ENCODE results near the gene LAMA1. TPM values are rescaled to one million over a fixed set of nuclear protein-coding genes. Genes with fewer than 3 reads are reported as not detected.
A peak's percentile ranks its signal among the peaks of the same experiment; 100 is the strongest.

The LAMA1 gene
- total and polyA plus RNA-seq, 8 donors, result 0.31 to 1.7 (median 1.2) TPM; not detected in 5

DNA sequence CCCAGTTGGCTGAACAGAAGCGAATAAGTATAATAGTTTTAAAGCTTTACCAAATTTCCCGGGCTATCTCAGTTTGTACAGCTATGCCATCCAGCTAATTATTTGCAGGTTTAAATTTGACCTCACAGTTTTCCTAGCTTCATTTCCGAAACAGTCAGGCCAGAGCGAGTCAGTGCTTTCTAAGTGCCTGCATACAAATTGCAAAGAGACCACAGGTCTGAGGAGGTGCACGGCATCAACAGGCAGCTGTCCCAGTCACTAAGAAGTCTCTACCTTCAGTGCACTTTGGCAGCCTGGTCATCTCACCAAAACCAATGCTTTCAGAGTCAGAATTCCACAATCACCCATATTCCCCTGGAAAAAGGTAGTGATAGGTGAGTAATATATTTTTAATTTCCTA lies 51.9 kb downstream of the LAMA1 start:
- Histone ChIP-seq H3K27me3 (peaks cover 0 to 7% (median 0%) of the 10 kb centered on the region in 3 donors), H3K4me1 (peaks cover 0 to 12% (median 2%) of the 10 kb centered on the region in 4 donors), H3K9me3 (no peaks in the 10 kb centered on the region), H3K27ac (no peak overlapping the region), H3K36me3 (no peaks in the 10 kb centered on the region), H3K4me3 (no peak overlapping the region)
- intact Hi-C loops (cut with DNase I; ENCODE audit: low total_unique reads), result no loop called here
- WGBS, 5 donors, result 94 to 96% (median 95%) methylated on average over 5 of the region's 5 CpGs
- no peak for TF ChIP-seq POLR2A (IDR thresholded peaks at IDR 0.05)
- TF ChIP-seq, protein P1, sequence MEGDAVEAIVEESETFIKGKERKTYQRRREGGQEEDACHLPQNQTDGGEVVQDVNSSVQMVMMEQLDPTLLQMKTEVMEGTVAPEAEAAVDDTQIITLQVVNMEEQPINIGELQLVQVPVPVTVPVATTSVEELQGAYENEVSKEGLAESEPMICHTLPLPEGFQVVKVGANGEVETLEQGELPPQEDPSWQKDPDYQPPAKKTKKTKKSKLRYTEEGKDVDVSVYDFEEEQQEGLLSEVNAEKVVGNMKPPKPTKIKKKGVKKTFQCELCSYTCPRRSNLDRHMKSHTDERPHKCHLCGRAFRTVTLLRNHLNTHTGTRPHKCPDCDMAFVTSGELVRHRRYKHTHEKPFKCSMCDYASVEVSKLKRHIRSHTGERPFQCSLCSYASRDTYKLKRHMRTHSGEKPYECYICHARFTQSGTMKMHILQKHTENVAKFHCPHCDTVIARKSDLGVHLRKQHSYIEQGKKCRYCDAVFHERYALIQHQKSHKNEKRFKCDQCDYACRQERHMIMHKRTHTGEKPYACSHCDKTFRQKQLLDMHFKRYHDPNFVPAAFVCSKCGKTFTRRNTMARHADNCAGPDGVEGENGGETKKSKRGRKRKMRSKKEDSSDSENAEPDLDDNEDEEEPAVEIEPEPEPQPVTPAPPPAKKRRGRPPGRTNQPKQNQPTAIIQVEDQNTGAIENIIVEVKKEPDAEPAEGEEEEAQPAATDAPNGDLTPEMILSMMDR (IDR thresholded peaks at IDR 0.05), result no peak
- TF ChIP-seq POLR2AphosphoS5 (IDR thresholded peaks at IDR 0.05), result no peak
- TF ChIP-seq EP300 (IDR thresholded peaks at IDR 0.05), result no peak
- DNase-seq, result no peak

DNA sequence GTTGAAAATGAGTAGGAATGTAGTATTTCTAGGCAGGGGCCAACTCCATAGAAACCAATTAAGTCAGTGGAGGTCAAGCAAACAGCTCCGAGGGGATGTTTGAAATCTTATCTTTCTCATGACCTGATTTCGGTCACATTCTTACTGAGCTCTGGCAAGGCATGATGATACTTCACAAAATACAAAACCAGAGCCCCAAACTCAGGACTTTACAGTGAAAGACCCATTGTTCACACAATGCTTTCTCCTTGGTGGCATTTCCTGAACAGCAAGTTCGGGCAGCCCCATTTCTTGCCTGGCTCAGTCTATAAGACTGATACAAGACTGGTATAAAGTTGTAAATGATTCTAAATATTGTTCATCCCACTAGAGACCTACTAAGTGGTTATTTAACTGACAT lies 53.3 kb downstream of the LAMA1 start:
- WGBS, 5 donors, result 29 to 58% (median 44%) methylated on average over 3 of the region's 3 CpGs
- no peak for DNase-seq
- Histone ChIP-seq H3K36me3 (no peaks in the 10 kb centered on the region), H3K4me1 (peaks cover 0 to 12% (median 2%) of the 10 kb centered on the region in 4 donors), H3K9me3 (no peaks in the 10 kb centered on the region), H3K4me3 (no peak overlapping the region), H3K27me3 (peaks cover 0 to 7% (median 0%) of the 10 kb centered on the region in 3 donors), H3K27ac (no peak overlapping the region)
- intact Hi-C loops (cut with DNase I; ENCODE audit: low total_unique reads), result no loop called here
- TF ChIP-seq, protein P1 (IDR thresholded peaks at IDR 0.05), result no peak
- TF ChIP-seq EP300 (IDR thresholded peaks at IDR 0.05) (no peak), POLR2AphosphoS5 (IDR thresholded peaks at IDR 0.05) (no peak), POLR2A (IDR thresholded peaks at IDR 0.05) (no peak)

DNA sequence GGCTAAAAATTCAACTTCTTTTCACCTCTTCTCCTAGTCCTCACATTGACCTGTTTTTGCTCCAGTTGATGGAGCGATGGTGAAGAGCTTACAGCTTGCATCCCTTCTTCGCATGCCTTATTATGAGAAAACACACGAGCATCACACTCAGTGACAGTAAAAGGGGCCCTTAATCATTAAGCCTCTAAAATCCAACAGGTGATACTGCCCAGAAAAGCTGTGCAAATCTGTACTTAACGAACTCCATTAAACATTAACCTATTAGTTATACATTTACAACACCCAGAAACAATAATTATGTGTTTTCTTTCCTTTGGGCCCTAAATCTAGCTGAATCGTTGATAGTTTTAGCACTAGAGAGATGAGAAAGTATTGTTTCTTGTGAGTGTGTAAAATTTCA lies 54.8 kb downstream of the LAMA1 start:
- Histone ChIP-seq H3K36me3 (no peaks in the 10 kb centered on the region), H3K9me3 (no peaks in the 10 kb centered on the region), H3K4me1 (peaks cover 0 to 11% (median 2%) of the 10 kb centered on the region in 4 donors), H3K4me3 (no peak overlapping the region), H3K27ac (no peak overlapping the region), H3K27me3 (peaks cover 0 to 7% (median 0%) of the 10 kb centered on the region in 3 donors)
- DNase-seq, result peak in 1 of 2 donors; percentile 30
- TF ChIP-seq EP300 (IDR thresholded peaks at IDR 0.05) (no peak), POLR2AphosphoS5 (IDR thresholded peaks at IDR 0.05) (no peak), POLR2A (IDR thresholded peaks at IDR 0.05) (no peak)
- TF ChIP-seq, protein P1 (IDR thresholded peaks at IDR 0.05), result no peak
- intact Hi-C loops (cut with DNase I; ENCODE audit: low total_unique reads), result no loop called here
- WGBS, 5 donors, result 48 to 65% (median 59%) methylated on average over 5 of the region's 5 CpGs

DNA sequence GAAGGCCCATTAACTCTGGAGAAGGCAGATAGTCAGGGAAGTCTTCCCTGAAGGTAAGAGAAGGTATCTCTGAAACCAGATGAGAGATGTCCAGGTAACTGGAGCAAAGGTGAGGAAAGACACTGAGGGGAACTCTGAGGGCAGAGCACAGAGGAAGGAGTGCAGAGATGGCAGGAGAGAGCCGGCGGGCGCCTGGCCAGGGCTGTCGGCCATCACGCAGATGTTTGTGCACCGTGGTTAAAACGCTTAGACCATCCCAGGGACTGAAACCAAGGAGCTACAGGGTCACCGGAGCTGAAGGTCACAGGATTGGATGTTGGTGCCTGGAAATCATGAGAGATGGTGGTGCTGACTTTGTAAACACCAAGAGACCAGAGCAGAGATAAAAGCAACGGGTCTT lies 55.4 kb downstream of the LAMA1 start:
- no peaks in the 10 kb centered on the region for H3K9me3 ChIP-seq
- intact Hi-C loops (cut with DNase I; ENCODE audit: low total_unique reads), result no loop called here
- H3K4me1 ChIP-seq, result peaks cover 0 to 5% (median 2%) of the 10 kb centered on the region in 4 donors
- 55 to 64% (median 61%) methylated on average over 9 of the region's 9 CpGs for WGBS, 5 donors
- TF ChIP-seq POLR2A (IDR thresholded peaks at IDR 0.05) (no peak), EP300 (IDR thresholded peaks at IDR 0.05) (no peak), POLR2AphosphoS5 (IDR thresholded peaks at IDR 0.05) (no peak)
- TF ChIP-seq, protein P1 (IDR thresholded peaks at IDR 0.05), result no peak
- peaks cover 0 to 7% (median 0%) of the 10 kb centered on the region in 3 donors for H3K27me3 ChIP-seq
- H3K27ac ChIP-seq, result no peak overlapping the region
- DNase-seq, result no peak
- no peaks in the 10 kb centered on the region for H3K36me3 ChIP-seq
- no peak overlapping the region for H3K4me3 ChIP-seq
